Neural progenitor cell (in vitro differentiated cells): Measurements from ENCODE around the gene TELO2. TPM values are rescaled to one million over a fixed set of nuclear protein-coding genes. Genes with fewer than 3 reads are reported as not detected.

Experiments used
- DNase-seq: peaks from one replicate; pipeline ENCODE4 v3.0.0-alpha.2; 2016; ENCODE audit warnings: low spot score
- H2AFZ ChIP-seq: fragments of 200-600 bp; sonication (generic); replicated peaks from 2 replicates; pipeline ENCODE4 v1.6.1; 2016; ENCODE audit warnings: antibody characterized with exemption
- H3F3A ChIP-seq: fragments of 200-600 bp; sonication (generic); 2 replicates; pipeline ENCODE4 v1.6.1; 2016; ENCODE audit warnings: antibody characterized with exemption, low read depth
- H3K27ac ChIP-seq: fragments of 200-600 bp; sonication (generic); 2 replicates; pipeline ENCODE4 v1.5.1; 2016; ENCODE audit warnings: mild to moderate bottlenecking
- H3K27me3 ChIP-seq: fragments of 200-600 bp; sonication (generic); 2 replicates; pipeline ENCODE4 v1.6.1; 2016; ENCODE audit warnings: mild to moderate bottlenecking, moderate library complexity
- H3K36me3 ChIP-seq: fragments of 200-600 bp; sonication (generic); 2 replicates; pipeline ENCODE4 v1.5.1; 2016
- H3K4me1 ChIP-seq: fragments of 200-600 bp; sonication (generic); 2 replicates; pipeline ENCODE4 v1.6.1; 2016; ENCODE audit warnings: mixed run types
- H3K4me2 ChIP-seq: fragments of 200-600 bp; sonication (generic); 2 replicates; pipeline ENCODE4 v1.6.1; 2016
- H3K4me3 ChIP-seq: fragments of 200-600 bp; sonication (generic); 2 replicates; pipeline ENCODE4 v1.5.1; 2016
- H3K79me2 ChIP-seq: fragments of 200-600 bp; sonication (generic); 2 replicates; pipeline ENCODE4 v1.6.1; 2016; ENCODE audit warnings: low read depth
- H3K9ac ChIP-seq: fragments of 200-600 bp; sonication (generic); 2 replicates; pipeline ENCODE4 v1.6.1; 2016
- H3K9me3 ChIP-seq: fragments of 200-600 bp; sonication (generic); 2 replicates; pipeline ENCODE4 v1.5.1; 2016; ENCODE audit warnings: low read depth
- H4K20me1 ChIP-seq: fragments of 200-600 bp; sonication (generic); 2 replicates; pipeline ENCODE4 v1.6.1; 2016; ENCODE audit warnings: low read depth
- H3K27ac Mint-ChIP-seq: 3 replicates; pipeline ENCODE4 v1.8.0; 2021; ENCODE audit warnings: mixed read lengths
- H3K27me3 Mint-ChIP-seq: 2 replicates; pipeline ENCODE4 v1.8.0; 2022; ENCODE audit warnings: low read depth, mild to moderate bottlenecking, inconsistent platforms, moderate library complexity, mixed read lengths; ENCODE audit not compliant: insufficient read depth
- H3K36me3 Mint-ChIP-seq: 3 replicates; pipeline ENCODE4 v1.8.0; 2021; ENCODE audit warnings: mixed read lengths
- H3K4me1 Mint-ChIP-seq: 3 replicates; pipeline ENCODE4 v1.8.0; 2021; ENCODE audit warnings: mixed read lengths
- H3K4me3 Mint-ChIP-seq: 3 replicates; pipeline ENCODE4 v1.8.0; 2021; ENCODE audit warnings: mild to moderate bottlenecking, moderate library complexity, mixed read lengths
- H3K9me3 Mint-ChIP-seq: 3 replicates; pipeline ENCODE4 v1.8.0; 2020; ENCODE audit warnings: mixed read lengths
- CTCF ChIP-seq: fragments of 200-600 bp; sonication (generic); IDR thresholded peaks from 2 replicates; pipeline ENCODE4 v1.5.1; 2017; ENCODE audit warnings: antibody characterized with exemption, mild to moderate bottlenecking
- EZH2 ChIP-seq: fragments of 200-600 bp; sonication (generic); IDR thresholded peaks from 2 replicates; pipeline ENCODE4 v1.6.1; 2017; ENCODE audit warnings: antibody characterized with exemption, mild to moderate bottlenecking, moderate library complexity
- EZH2phosphoT487 ChIP-seq: fragments of 200-600 bp; sonication (generic); IDR thresholded peaks from 2 replicates; pipeline ENCODE4 v1.6.1; 2017; ENCODE audit warnings: antibody characterized with exemption
- total RNA-seq: library from RNA; depleted of rRNA; stranded (reverse); fragments of >200 nt; gene quantifications from 2 replicates; pipeline ENCODE4 v1.2.3, GENCODE V29; 2015; ENCODE audit warnings: low replicate concordance

TELO2 gene
- total RNA-seq, 1 donor from 2014 or later: 18.3 TPM

DNA sequence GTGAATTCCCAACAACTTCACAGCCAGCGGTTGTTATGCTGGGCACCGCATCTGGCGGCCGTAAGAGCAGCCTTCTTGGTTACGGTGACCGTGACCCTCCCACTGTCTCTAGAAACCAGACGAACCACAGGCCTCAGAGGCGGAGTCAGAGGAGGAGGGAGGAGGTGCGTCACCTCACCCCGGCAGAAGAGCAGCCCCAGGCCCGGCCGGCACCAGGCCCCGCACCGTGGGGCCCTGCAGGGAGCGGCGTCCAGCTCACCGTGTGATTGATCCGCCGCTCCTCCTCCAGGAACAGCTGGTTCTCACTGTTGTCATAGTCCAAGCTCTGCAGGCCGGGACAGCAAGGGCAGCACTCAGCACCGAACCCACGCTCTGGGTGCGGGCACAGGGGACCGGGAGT lies 32.0 kb upstream of the TELO2 start:
- Mint-ChIP-seq H3K4me3 (no peak overlapping the region), H3K4me1 (no peaks in the 10 kb centered on the region), H3K9me3 (no peaks in the 10 kb centered on the region), H3K27ac (no peak overlapping the region), H3K27me3 (peaks cover 5% of the 10 kb centered on the region), H3K36me3 (peaks cover 2% of the 10 kb centered on the region)
- Histone ChIP-seq H3K27ac (no peak overlapping the region), H3K9me3 (no peaks in the 10 kb centered on the region), H3F3A (no peaks in the 10 kb centered on the region), H3K9ac (no peak overlapping the region), H3K4me1 (no peaks in the 10 kb centered on the region), H3K27me3 (no peaks in the 10 kb centered on the region), H3K36me3 (no peaks in the 10 kb centered on the region), H2AFZ (no peak overlapping the region), H3K4me2 (no peak overlapping the region), H3K4me3 (no peak overlapping the region), H3K79me2 (no peaks in the 10 kb centered on the region), H4K20me1 (no peaks in the 10 kb centered on the region)
- DNase-seq: no peak
- TF ChIP-seq CTCF (no peak), EZH2 (no peak), EZH2phosphoT487 (no peak)

GRCh38 chr16:1464196-1464893 lies 28.8 kb upstream of the TELO2 start:
- no peak overlapping the region for H3K4me3 Mint-ChIP-seq

DNA sequence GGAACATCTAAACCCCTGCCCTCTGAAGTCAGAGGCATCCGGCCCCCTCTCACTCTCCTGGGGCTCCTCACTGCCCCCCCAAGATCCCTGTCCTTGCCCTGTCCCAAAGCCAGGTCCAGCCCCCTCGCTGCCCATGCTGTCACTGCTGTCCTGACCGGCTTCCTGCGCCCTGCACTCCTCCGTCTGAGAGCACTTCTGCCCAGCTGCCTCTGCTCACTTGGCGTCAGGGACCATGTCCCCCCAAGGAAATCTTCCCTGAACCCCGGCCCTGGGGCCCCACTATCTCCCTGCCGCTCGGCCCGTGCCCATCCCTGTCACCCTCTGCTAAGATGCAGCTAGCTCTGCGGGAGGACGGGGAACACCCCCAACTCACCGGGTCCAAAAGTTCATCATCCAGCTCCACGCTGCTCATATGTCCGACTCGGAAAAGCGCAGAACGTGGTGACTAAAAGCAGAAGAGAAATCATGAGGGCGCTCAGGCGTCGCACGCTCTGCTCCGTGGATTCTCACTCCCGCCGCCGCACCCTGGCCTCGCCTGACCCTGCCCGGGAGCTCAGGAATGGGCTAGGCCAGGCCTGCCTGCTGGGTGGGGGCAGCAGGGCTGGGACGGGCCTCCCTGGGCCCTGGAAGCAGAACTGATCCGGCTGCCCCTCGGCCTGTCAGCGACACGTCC lies 28.1 kb upstream of the TELO2 start:
- Histone ChIP-seq H3K9me3 (no peaks in the 10 kb centered on the region), H3K4me3 (no peak overlapping the region), H3K36me3 (no peaks in the 10 kb centered on the region), H3K4me1 (no peaks in the 10 kb centered on the region), H2AFZ (no peak overlapping the region), H3K27ac (no peak overlapping the region), H3K27me3 (no peaks in the 10 kb centered on the region), H4K20me1 (peaks cover 9% of the 10 kb centered on the region), H3K9ac (no peak overlapping the region), H3K79me2 (peaks cover 34% of the 10 kb centered on the region), H3K4me2 (no peak overlapping the region), H3F3A (no peaks in the 10 kb centered on the region)
- no peak for TF ChIP-seq CTCF
- no peak for TF ChIP-seq EZH2phosphoT487
- TF ChIP-seq EZH2: no peak
- Mint-ChIP-seq H3K4me1 (peaks cover 4% of the 10 kb centered on the region), H3K9me3 (no peaks in the 10 kb centered on the region), H3K4me3 (peak overlapping the region; percentile 41), H3K27me3 (peaks cover 8% of the 10 kb centered on the region), H3K36me3 (no peaks in the 10 kb centered on the region), H3K27ac (no peak overlapping the region)
- no peak for DNase-seq

More at GRCh38 chr16:1464196-1464893, 28.8 kb upstream of the TELO2 start:
- Histone ChIP-seq H3K4me2 (no peak overlapping the region), H3F3A (no peaks in the 10 kb centered on the region), H3K4me1 (no peaks in the 10 kb centered on the region), H3K36me3 (no peaks in the 10 kb centered on the region), H3K9me3 (no peaks in the 10 kb centered on the region), H3K9ac (no peak overlapping the region), H2AFZ (no peak overlapping the region), H3K79me2 (peaks cover 28% of the 10 kb centered on the region), H3K27ac (no peak overlapping the region), H3K27me3 (no peaks in the 10 kb centered on the region), H4K20me1 (peaks cover 9% of the 10 kb centered on the region), H3K4me3 (no peak overlapping the region)
- Mint-ChIP-seq H3K27me3 (peaks cover 8% of the 10 kb centered on the region), H3K9me3 (no peaks in the 10 kb centered on the region), H3K36me3 (no peaks in the 10 kb centered on the region), H3K27ac (peak overlapping the region; percentile 25), H3K4me1 (no peaks in the 10 kb centered on the region)
- no peak for DNase-seq
- no peak for TF ChIP-seq CTCF
- TF ChIP-seq EZH2: no peak
- no peak for TF ChIP-seq EZH2phosphoT487
